NB4 (cell line): Measurements from ENCODE around the gene MAPK8IP3.

Experiments
- DNase-seq: peaks from one replicate; pipeline ENCODE4 v3.0.0; 2010; ENCODE audit warnings: low read depth
- H3K4me3 ChIP-seq: one replicate; pipeline ENCODE4 v1.5.1; 2011; ENCODE audit warnings: mild to moderate bottlenecking, low read depth, low read length, moderate library complexity
- MYC ChIP-seq: IDR thresholded peaks from 2 replicates; pipeline ENCODE4 v1.6.1; 2011; ENCODE audit warnings: low read depth, low read length
- POLR2A ChIP-seq: IDR thresholded peaks from 2 replicates; pipeline ENCODE4 v1.6.1; 2011; ENCODE audit warnings: mild to moderate bottlenecking; ENCODE audit not compliant: insufficient read length; ENCODE audit errors: extremely low read depth
- TF ChIP-seq, protein P1 (sequence below): IDR thresholded peaks from 2 replicates; pipeline ENCODE4 v1.6.1; 2011; ENCODE audit warnings: low read depth, low read length
- TF ChIP-seq, protein P2 (sequence below): IDR thresholded peaks from one replicate; pipeline ENCODE4 v1.5.1; 2012; ENCODE audit warnings: low read depth, low read length

Gene MAPK8IP3

DNA sequence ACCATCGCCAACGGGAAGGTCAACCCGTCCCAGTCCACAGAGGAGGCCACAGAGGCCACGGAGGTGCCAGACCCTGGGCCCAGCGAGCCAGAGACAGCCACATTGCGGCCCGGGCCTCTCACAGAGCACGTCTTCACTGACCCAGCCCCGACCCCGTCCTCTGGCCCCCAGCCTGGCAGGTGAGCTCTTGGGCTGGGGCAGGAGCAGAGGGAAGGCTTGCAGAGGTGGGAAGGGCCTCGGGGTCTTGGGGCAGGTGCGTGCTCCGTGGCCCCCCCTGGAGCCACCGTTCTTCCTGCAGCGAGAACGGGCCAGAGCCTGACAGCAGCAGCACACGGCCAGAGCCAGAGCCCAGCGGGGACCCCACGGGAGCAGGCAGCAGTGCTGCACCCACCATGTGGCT, 60.2 kb downstream of the MAPK8IP3 start:
- TF ChIP-seq, protein P1, sequence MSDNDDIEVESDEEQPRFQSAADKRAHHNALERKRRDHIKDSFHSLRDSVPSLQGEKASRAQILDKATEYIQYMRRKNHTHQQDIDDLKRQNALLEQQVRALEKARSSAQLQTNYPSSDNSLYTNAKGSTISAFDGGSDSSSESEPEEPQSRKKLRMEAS, result no peak
- TF ChIP-seq POLR2A (no peak), MYC (no peak)
- TF ChIP-seq, protein P2, sequence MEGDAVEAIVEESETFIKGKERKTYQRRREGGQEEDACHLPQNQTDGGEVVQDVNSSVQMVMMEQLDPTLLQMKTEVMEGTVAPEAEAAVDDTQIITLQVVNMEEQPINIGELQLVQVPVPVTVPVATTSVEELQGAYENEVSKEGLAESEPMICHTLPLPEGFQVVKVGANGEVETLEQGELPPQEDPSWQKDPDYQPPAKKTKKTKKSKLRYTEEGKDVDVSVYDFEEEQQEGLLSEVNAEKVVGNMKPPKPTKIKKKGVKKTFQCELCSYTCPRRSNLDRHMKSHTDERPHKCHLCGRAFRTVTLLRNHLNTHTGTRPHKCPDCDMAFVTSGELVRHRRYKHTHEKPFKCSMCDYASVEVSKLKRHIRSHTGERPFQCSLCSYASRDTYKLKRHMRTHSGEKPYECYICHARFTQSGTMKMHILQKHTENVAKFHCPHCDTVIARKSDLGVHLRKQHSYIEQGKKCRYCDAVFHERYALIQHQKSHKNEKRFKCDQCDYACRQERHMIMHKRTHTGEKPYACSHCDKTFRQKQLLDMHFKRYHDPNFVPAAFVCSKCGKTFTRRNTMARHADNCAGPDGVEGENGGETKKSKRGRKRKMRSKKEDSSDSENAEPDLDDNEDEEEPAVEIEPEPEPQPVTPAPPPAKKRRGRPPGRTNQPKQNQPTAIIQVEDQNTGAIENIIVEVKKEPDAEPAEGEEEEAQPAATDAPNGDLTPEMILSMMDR, result no peak
- DNase-seq, result no peak
- H3K4me3 ChIP-seq, result no peak overlapping the region

DNA sequence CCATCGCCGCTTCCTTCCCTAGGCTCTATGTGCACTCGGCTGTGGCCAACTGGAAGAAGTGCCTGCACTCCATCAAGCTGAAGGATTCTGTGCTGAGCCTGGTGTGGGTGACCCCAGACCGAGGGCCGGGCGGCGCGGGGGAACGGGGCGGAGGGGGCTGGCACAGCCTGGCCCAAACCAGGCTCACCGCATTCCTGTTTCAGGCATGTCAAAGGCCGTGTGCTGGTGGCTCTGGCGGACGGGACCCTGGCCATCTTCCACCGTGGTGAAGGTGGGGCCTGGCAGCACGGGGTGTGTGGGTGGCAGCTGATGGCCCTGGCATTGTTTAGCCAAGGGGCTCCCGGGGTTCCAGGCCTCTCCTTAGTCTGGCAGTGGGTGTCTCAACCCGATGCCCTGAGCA, 60.7 kb downstream of the MAPK8IP3 start:
- H3K4me3 ChIP-seq, result no peak overlapping the region
- TF ChIP-seq POLR2A, result no peak
- TF ChIP-seq, protein P1, result no peak
- TF ChIP-seq, protein P2, result no peak
- no peak for TF ChIP-seq MYC
- DNase-seq, result no peak

DNA sequence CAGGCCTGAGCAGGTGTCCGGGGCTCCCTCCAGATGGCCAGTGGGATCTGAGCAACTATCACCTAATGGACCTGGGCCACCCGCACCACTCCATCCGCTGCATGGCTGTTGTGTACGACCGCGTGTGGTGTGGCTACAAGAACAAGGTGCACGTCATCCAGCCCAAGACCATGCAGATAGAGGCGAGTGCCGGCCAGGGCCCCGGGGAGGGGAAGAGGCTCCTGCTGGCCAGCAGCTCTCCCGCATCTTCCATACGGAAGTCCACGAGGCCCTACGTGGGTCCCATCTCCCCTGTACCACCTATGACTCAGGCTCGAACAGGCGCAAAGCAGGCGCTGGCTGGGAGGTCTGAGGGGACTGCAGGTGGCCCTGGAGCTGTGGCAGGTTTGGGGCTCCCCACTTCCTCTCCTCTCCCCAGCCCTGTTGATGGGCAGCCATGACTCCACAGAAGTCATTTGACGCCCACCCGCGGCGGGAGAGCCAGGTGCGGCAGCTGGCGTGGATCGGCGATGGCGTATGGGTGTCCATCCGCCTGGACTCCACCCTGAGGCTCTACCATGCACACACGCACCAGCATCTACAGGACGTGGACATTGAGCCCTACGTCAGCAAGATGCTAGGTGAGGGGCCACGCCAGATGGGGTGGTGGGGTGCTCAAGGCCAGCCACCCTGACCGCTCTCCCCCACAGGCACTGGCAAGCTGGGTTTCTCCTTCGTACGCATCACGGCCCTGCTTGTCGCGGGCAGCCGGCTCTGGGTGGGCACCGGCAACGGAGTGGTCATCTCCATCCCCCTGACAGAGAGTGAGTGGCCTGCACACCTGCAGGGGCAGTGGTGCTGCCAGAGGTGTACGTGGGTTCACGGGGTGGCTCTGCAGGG, 61.4 kb downstream of the MAPK8IP3 start:
- TF ChIP-seq, protein P1, result no peak
- TF ChIP-seq, protein P2, result no peak
- no peak for TF ChIP-seq MYC
- no peak for TF ChIP-seq POLR2A
- H3K4me3 ChIP-seq, result no peak overlapping the region
- DNase-seq, result no peak

GRCh38 chr16:1768061-1768766, 62.2 kb downstream of the MAPK8IP3 start:
- DNase-seq, result no peak
- no peak for TF ChIP-seq MYC
- no peak for TF ChIP-seq POLR2A
- TF ChIP-seq, protein P2, result no peak
- TF ChIP-seq, protein P1, result no peak
- no peak overlapping the region for H3K4me3 ChIP-seq

DNA sequence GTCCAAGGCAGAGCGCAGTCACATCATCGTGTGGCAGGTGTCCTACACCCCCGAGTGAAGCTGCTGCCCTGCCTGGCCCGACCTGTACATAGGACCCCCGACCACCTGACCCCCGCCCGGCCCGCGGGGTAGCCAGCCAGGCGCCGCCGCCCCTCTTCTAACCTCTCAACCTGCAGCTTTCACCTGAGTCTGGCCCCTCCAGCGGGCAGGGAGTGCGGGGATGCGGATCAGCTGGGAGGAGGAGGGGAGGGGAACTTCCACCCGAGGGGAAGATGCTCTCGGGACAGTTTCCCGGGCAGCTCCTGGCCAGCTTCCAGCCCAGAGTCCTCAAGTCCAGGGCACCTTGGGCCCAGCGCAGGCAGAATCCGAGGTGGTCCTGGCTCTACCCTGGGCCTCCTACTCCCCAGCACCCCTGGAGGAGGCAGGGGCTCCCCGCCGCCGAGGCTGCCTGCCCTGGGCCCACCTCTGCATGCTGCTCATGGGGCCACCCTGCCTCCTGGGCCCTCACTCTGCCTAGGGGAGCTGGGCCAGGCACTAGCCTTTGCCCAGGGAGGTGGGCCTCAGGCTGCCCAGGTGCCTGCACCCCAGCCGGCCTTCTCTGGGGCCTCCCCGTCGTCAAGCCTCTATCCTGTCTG, 62.9 kb downstream of the MAPK8IP3 start:
- DNase-seq, result no peak
- TF ChIP-seq MYC (no peak), POLR2A (no peak)
- TF ChIP-seq, protein P2, result no peak
- TF ChIP-seq, protein P1, result no peak
- H3K4me3 ChIP-seq, result no peak overlapping the region
